H9 (cell line): Measurements from ENCODE around the gene SPDYE6. TPM values are rescaled to one million over a fixed set of nuclear protein-coding genes. Genes with fewer than 3 reads are reported as not detected.
A peak's percentile ranks its signal among the peaks of the same experiment; 100 is the strongest.

Experiments used
- DNase-seq: peaks from one replicate; pipeline ENCODE4 v3.0.0-alpha.2; 2017
- H2AFZ ChIP-seq: one replicate; pipeline ENCODE4 v1.6.1; 2013; ENCODE audit warnings: mild to moderate bottlenecking, low read length, control low read depth, moderate library complexity
- H2AK5ac ChIP-seq: 2 replicates; pipeline ENCODE4 v1.6.1; 2013; ENCODE audit warnings: low read length, control low read depth, mixed read lengths; ENCODE audit not compliant: insufficient read length
- H2BK120ac ChIP-seq: one replicate; pipeline ENCODE4 v1.6.1; 2013; ENCODE audit warnings: low read depth, mild to moderate bottlenecking, low read length, control low read depth, inconsistent platforms; ENCODE audit not compliant: poor library complexity, severe bottlenecking
- H2BK12ac ChIP-seq: 2 replicates; pipeline ENCODE4 v1.6.1; 2013; ENCODE audit warnings: low read length, control low read depth, mixed read lengths, low read depth; ENCODE audit not compliant: insufficient read length
- H2BK15ac ChIP-seq: 2 replicates; pipeline ENCODE4 v1.6.1; 2013; ENCODE audit warnings: low read depth, low read length, control low read depth
- H2BK20ac ChIP-seq: one replicate; pipeline ENCODE4 v1.6.1; 2013; ENCODE audit warnings: low read depth, mild to moderate bottlenecking, low read length, control low read depth, inconsistent platforms; ENCODE audit not compliant: poor library complexity, severe bottlenecking
- H2BK5ac ChIP-seq: 2 replicates; pipeline ENCODE4 v1.6.1; 2013; ENCODE audit warnings: low read length, control low read depth, mixed read lengths; ENCODE audit not compliant: insufficient read length
- H3K14ac ChIP-seq: 2 replicates; pipeline ENCODE4 v1.6.1; 2013; ENCODE audit warnings: low read length, control low read depth; ENCODE audit not compliant: insufficient read depth
- H3K18ac ChIP-seq: 2 replicates; pipeline ENCODE4 v1.6.1; 2013; ENCODE audit warnings: low read depth, mild to moderate bottlenecking, mixed read lengths, low read length, control low read depth; ENCODE audit not compliant: insufficient read length
- H3K23ac ChIP-seq: 2 replicates; pipeline ENCODE4 v1.6.1; 2013; ENCODE audit warnings: low read length, control low read depth, mixed read lengths, low read depth; ENCODE audit not compliant: insufficient read length
- H3K23me2 ChIP-seq: 2 replicates; pipeline ENCODE4 v1.6.1; 2013; ENCODE audit warnings: low read depth, mild to moderate bottlenecking, mixed read lengths, low read length, control low read depth; ENCODE audit not compliant: insufficient read length, poor library complexity, severe bottlenecking
- H3K27ac ChIP-seq: 2 replicates; pipeline ENCODE4 v1.5.1; 2013; ENCODE audit warnings: low read length, control low read depth, mixed read lengths, low read depth; ENCODE audit not compliant: insufficient read length
- H3K27me3 ChIP-seq: 2 replicates; pipeline ENCODE4 v1.6.1; 2013; ENCODE audit warnings: low read length, control low read depth, inconsistent platforms; ENCODE audit not compliant: insufficient read depth
- H3K4ac ChIP-seq: 2 replicates; pipeline ENCODE4 v1.6.1; 2013; ENCODE audit warnings: low read depth, mild to moderate bottlenecking, control low read depth, inconsistent platforms, low read length, moderate library complexity
- H3K4me1 ChIP-seq: 2 replicates; pipeline ENCODE4 v1.6.1; 2013; ENCODE audit warnings: low read length, control low read depth, inconsistent platforms; ENCODE audit not compliant: insufficient read depth
- H3K4me2 ChIP-seq: 2 replicates; pipeline ENCODE4 v1.6.1; 2013; ENCODE audit warnings: low read length, control low read depth, mixed read lengths; ENCODE audit not compliant: insufficient read length, insufficient read depth
- H3K56ac ChIP-seq: 2 replicates; pipeline ENCODE4 v1.6.1; 2013; ENCODE audit warnings: low read depth, mild to moderate bottlenecking, mixed read lengths, low read length, control low read depth; ENCODE audit not compliant: insufficient read length
- H3K79me1 ChIP-seq: 2 replicates; pipeline ENCODE4 v1.6.1; 2013; ENCODE audit warnings: low read depth, mild to moderate bottlenecking, moderate library complexity, low read length, control low read depth, inconsistent platforms; ENCODE audit not compliant: insufficient read depth, poor library complexity, severe bottlenecking
- H3K79me2 ChIP-seq: 2 replicates; pipeline ENCODE4 v1.6.1; 2013; ENCODE audit warnings: low read length, control low read depth, inconsistent platforms; ENCODE audit not compliant: insufficient read depth
- H3K9ac ChIP-seq: 2 replicates; pipeline ENCODE4 v1.6.1; 2013; ENCODE audit warnings: low read length, control low read depth, mixed read lengths; ENCODE audit not compliant: insufficient read length; ENCODE audit errors: extremely low read depth
- H3K9me3 ChIP-seq: one replicate; pipeline ENCODE4 v1.6.1; 2013; ENCODE audit warnings: low read depth, low read length, inconsistent platforms; ENCODE audit not compliant: control insufficient read depth
- H3T11ph ChIP-seq: one replicate; pipeline ENCODE4 v1.6.1; 2013; ENCODE audit warnings: mild to moderate bottlenecking, low read length, control low read depth, inconsistent platforms
- H4K20me1 ChIP-seq: one replicate; pipeline ENCODE4 v1.6.1; 2013; ENCODE audit not compliant: control insufficient read depth, insufficient read length, insufficient read depth
- H4K5ac ChIP-seq: 2 replicates; pipeline ENCODE4 v1.6.1; 2013; ENCODE audit warnings: low read depth, mild to moderate bottlenecking, mixed read lengths, low read length, control low read depth; ENCODE audit not compliant: insufficient read length
- H4K8ac ChIP-seq: replicated peaks from 2 replicates; pipeline ENCODE4 v1.6.1; 2013; ENCODE audit warnings: low read length, control low read depth, mixed read lengths, low read depth; ENCODE audit not compliant: insufficient read length
- H4K91ac ChIP-seq: 2 replicates; pipeline ENCODE4 v1.6.1; 2013; ENCODE audit warnings: low read depth, mild to moderate bottlenecking, moderate library complexity, mixed read lengths, low read length, control low read depth; ENCODE audit not compliant: insufficient read length
- H3K27ac Mint-ChIP-seq, 3 experiments: 2 replicates in 2 of 3; 3 replicates in 1 of 3; pipeline ENCODE4 v1.8.0; 2020 to 2021; ENCODE audit warnings: mixed read lengths in 3 of 3, mild to moderate bottlenecking in 1 of 3, moderate library complexity in 1 of 3
- H3K27me3 Mint-ChIP-seq: 2 replicates; pipeline ENCODE4 v1.8.0; 2021; ENCODE audit warnings: low read depth, mild to moderate bottlenecking, moderate library complexity, mixed read lengths
- H3K36me3 Mint-ChIP-seq, 3 experiments: 2 replicates in 2 of 3; 3 replicates in 1 of 3; pipeline ENCODE4 v1.8.0; 2020 to 2021; ENCODE audit warnings: low read depth in 3 of 3, mixed read lengths in 3 of 3; ENCODE audit not compliant: insufficient read depth in 1 of 3
- H3K4me1 Mint-ChIP-seq, 2 experiments: 2 replicates each; pipeline ENCODE4 v1.8.0; 2020; ENCODE audit warnings: mixed read lengths in 2 of 2
- H3K4me3 Mint-ChIP-seq, 2 experiments: 2 replicates in 1 of 2; 3 replicates in 1 of 2; pipeline ENCODE4 v1.8.0; 2020 to 2021; ENCODE audit warnings: mild to moderate bottlenecking in 2 of 2, mixed read lengths in 2 of 2, moderate library complexity in 1 of 2
- H3K9me3 Mint-ChIP-seq, 2 experiments: 2 replicates in 1 of 2; 3 replicates in 1 of 2; pipeline ENCODE4 v1.8.0; 2020; ENCODE audit warnings: mild to moderate bottlenecking in 2 of 2, mixed read lengths in 2 of 2, moderate library complexity in 1 of 2
- WGBS: extraction: QIAGEN DNeasy Blood & Tissue Kit; methylation state at CpG from one replicate; pipeline ENCODE4 v1.1.7; 2013; ENCODE audit warnings: missing lambda C conversion rate, low lambda C conversion rate, mixed read lengths; ENCODE audit not compliant: insufficient read length; ENCODE audit errors: extremely low coverage; 5-methylcytosine and 5-hydroxymethylcytosine counted together
- total RNA-seq: library from RNA; stranded (reverse); gene quantifications from 2 replicates; pipeline ENCODE4 v1.2.1, GENCODE V29; 2021
- TF ChIP-seq, protein P1 (sequence below): fragments of 200-600 bp; sonication (generic); conservative IDR thresholded peaks from 3 replicates; pipeline ENCODE4 v1.8.0; 2021; ENCODE audit warnings: antibody characterized with exemption, mild to moderate bottlenecking

Gene SPDYE6
- total RNA-seq, 1 experiment from 2014 or later = not detected

DNA sequence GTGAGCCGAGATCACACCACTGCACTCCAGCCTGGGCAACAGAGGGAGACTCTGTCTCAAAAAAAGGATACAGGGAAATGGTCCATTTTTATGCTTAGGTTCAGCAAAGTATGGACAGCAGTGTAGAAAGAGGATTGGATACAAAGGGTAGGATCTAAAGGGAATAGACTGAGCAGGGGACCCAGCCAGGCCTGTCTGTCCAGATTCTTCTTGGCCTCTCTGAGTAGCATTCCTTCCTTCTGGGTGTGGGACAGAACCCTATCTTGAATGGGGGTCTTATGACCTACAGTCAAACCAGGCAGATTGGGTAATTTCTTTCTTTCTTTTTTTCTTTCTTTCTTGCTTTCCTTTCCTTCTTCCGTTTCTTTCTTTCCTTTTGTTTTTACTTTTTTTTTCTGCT, 43.9 kb downstream of the SPDYE6 start:
- H3K27ac Mint-ChIP-seq = peak overlapping the region in 1 of 3 experiments; percentile 23; a peak in 1 of 7 replicates
- H4K91ac ChIP-seq = no peak overlapping the region

More for the DNA sequence above, 43.9 kb downstream of the SPDYE6 start:
- H3K23ac ChIP-seq = no peak overlapping the region
- no peaks in the 10 kb centered on the region for H4K20me1 ChIP-seq
- TF ChIP-seq, protein P1, sequence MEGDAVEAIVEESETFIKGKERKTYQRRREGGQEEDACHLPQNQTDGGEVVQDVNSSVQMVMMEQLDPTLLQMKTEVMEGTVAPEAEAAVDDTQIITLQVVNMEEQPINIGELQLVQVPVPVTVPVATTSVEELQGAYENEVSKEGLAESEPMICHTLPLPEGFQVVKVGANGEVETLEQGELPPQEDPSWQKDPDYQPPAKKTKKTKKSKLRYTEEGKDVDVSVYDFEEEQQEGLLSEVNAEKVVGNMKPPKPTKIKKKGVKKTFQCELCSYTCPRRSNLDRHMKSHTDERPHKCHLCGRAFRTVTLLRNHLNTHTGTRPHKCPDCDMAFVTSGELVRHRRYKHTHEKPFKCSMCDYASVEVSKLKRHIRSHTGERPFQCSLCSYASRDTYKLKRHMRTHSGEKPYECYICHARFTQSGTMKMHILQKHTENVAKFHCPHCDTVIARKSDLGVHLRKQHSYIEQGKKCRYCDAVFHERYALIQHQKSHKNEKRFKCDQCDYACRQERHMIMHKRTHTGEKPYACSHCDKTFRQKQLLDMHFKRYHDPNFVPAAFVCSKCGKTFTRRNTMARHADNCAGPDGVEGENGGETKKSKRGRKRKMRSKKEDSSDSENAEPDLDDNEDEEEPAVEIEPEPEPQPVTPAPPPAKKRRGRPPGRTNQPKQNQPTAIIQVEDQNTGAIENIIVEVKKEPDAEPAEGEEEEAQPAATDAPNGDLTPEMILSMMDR = no peak
- H3K9me3 ChIP-seq = no peaks in the 10 kb centered on the region
- Mint-ChIP-seq H3K4me1 (peaks cover 7 to 11% of the 10 kb centered on the region in 2 experiments), H3K27me3 (no peaks in the 10 kb centered on the region), H3K4me3 (peak overlapping the region in 1 of 2 experiments; percentile 31; a peak in 1 of 5 replicates), H3K36me3 (peaks cover 3 to 39% (median 25%) of the 10 kb centered on the region in 3 experiments), H3K9me3 (no peaks in the 10 kb centered on the region)
- no peak overlapping the region for H3K18ac ChIP-seq
- H2BK20ac ChIP-seq = no peak overlapping the region
- no peak overlapping the region for H2AK5ac ChIP-seq
- no peak overlapping the region for H3K56ac ChIP-seq
- no peak overlapping the region for H2BK5ac ChIP-seq
- H3K23me2 ChIP-seq = no peaks in the 10 kb centered on the region
- H3K4me1 ChIP-seq = no peaks in the 10 kb centered on the region
- H2BK120ac ChIP-seq = no peak overlapping the region
- no peak overlapping the region for H3K14ac ChIP-seq
- H3K79me2 ChIP-seq = no peaks in the 10 kb centered on the region
- no peak overlapping the region for H3K9ac ChIP-seq
- no peak overlapping the region for H3T11ph ChIP-seq
- no peak overlapping the region for H2BK15ac ChIP-seq
- no peaks in the 10 kb centered on the region for H3K27me3 ChIP-seq
- H3K4ac ChIP-seq = no peak overlapping the region
- no peak overlapping the region for H4K5ac ChIP-seq
- H3K79me1 ChIP-seq = no peaks in the 10 kb centered on the region
- H2AFZ ChIP-seq = no peak overlapping the region
- no peak overlapping the region for H4K8ac ChIP-seq
- no peak overlapping the region for H3K4me2 ChIP-seq
- WGBS = no CpG with 5 or more reads among the region's 2 CpGs
- no peak overlapping the region for H3K27ac ChIP-seq
- H2BK12ac ChIP-seq = no peak overlapping the region
- no peak for DNase-seq
